OCI-M2 (cell line): ENCODE results near the gene GNAI2.

Experiments
- DNase-seq: peaks from one replicate; lab custom pipeline; 2025; ENCODE audit not compliant: unreplicated experiment; lab: John Stamatoyannopoulos, UW

GNAI2 gene

DNA sequence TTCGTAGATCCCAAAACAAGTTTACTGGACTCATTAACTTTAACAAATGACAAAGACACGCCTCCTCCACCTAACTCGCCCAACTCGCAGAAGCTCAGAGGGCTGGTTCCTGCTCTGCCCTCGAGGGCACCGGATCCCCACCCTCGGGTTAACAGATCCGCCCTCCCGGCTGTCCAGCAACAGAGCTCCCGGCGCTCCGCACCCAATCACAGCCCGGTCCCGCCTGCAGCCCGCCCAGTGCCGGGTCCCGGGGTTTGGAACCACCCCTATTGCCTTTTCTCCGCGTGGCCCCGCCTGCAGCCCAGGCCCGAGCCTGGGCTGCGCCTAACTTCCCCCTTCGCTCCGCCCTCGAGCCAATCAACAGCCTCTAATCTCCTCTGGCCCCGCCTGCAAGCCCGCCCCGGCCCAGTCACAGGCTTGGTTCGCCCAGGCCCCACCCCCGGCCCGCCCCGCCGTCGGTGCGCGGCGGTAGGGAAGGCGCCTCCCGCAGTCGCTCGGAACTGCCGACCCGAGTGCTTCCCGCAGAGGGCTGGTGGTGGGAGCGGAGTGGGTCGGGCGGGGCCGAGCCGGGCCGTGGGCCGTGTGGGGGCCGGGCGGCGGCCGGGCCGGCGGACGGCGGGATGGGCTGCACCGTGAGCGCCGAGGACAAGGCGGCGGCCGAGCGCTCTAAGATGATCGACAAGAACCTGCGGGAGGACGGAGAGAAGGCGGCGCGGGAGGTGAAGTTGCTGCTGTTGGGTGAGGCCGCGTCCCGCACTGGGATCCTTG is at the start of gene GNAI2:
TSS of gene GNAI2 (plus strand) at position 489 of the 768 bp plus-strand sequence. CDS start at position 621, 132 bp downstream.
- peak; percentile 80 for DNase-seq

DNA sequence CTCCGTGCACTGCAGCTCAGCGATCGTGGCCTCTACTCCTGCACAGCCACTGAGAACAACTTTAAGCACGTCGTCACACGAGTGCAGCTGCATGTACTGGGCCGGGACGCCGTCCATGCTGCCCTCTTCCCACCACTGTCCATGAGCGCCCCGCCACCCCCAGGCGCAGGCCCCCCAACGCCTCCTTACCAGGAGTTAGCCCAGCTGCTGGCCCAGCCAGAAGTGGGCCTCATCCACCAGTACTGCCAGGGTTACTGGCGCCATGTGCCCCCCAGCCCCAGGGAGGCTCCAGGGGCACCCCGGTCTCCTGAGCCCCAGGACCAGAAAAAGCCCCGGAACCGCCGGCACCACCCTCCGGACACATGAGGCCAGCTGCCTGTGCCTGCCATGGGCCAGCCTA is 48.3 kb upstream of the GNAI2 start:
- no peak for DNase-seq

DNA sequence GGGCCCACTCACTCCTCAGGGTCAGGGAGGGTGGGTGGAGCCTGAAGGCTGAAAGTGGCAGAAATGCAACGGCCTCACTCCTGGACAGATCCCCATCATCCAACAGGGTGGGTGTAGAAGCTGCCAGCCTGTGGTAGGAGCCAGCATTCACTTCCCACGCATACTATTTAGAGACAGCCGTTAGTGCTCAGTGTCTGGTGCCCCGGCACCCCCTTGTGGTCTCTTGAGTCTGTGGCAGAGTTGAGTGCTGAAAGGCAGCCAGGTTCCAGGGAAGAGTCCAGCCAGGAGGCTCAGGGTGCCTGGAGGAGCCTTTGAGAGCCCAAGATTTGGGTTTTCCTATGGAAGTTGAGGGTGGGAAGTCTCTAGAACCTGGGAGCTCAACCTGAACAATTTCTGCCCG is 46.7 kb upstream of the GNAI2 start:
- DNase-seq = no peak

DNA sequence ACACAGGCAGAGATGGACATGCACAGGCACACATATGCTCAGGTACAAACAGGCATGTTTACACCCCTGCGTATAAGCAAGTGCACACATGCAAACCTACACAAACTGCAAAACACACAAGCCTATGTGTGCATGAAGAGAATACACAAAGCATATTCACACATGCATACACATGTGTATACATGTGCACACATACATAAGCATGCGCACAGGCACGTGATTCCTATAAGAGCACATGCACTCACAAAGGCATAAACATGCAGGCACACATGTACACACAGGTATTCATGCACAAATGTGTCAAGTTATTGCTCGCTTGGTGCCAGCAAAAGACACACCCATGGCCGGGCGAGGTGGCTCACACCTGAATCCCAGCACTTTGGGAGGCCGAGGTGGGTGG is 46.0 kb upstream of the GNAI2 start:
- no peak for DNase-seq

DNA sequence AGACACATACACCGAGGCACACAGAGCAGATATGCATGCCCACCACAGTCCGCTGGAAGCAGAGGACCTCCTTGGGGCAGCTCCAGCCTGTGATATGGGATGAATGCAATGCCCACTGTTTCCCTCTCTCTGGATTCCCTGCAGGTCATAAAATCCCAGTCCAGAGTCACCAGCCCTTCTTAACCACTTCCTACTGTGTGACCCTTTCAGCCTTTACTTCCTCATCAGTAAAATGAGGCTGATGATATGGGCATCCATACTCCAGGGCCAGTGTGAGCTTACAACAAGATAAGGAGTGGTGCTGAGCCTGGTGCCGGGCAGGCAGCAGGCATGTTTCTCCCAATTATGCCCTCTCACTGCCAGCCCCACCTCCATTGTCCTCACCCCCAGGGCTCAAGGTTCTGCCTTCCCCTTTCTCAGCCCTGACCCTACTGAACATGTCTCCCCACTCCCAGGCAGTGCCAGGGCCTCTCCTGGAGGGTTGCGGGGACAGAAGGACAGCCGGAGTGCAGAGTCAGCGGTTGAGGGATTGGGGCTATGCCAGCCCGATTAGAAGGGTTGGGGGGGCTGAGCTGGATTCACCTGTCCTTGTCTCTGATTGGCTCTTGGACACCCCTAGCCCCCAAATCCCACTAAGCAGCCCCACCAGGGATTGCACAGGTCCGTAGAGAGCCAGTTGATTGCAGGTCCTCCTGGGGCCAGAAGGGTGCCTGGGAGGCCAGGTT is 44.9 kb upstream of the GNAI2 start, which contains the start of gene GNAT1:
TSS of gene GNAT1 (plus strand) at position 675 of the 725 bp plus-strand sequence. CDS start 116 bp downstream, outside the sequence.
- DNase-seq = no peak

DNA sequence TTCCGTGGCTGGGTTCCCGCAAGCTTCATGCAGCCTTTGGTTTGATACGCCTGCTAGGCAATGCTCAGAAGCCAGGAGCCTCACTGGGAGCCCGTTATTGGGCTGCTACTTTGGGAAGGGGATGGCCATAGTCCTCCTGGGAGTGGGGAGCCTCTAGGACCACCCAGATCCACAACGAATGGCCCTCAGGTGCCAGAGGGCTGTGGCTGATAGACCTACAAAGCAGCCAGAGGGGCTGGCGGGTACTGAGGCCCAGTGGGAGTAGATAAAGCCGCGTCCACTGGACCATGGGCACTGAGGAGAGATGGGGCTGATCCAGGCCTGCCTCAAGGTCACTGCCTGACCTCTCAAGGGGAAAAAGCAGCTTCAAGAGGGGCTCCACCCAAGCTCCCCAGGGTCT is 43.9 kb upstream of the GNAI2 start:
- DNase-seq = no peak

DNA sequence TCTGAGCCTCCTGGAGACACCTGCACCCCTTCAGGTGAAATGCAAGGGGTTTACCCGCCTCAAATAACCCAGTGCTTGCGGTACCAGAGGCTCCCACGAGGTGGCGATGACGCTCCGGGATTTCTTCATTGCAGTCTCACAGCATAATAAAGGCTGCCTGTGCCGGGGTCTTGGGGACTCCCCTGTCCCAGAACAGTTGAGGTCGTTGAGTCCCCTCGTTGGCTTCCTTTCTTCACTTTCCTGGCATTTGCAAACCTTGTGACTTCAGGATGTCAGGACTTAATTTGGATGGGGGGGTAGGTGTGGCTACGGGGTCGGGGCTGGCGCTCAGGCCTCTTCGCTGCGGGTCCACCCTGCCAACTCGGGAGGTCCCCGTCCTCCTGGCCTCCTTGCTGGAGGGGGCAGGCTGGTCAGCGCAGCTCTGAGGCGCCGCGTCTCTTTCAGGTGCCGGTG is 43.3 kb upstream of the GNAI2 start:
- DNase-seq = peak; percentile 39

DNA sequence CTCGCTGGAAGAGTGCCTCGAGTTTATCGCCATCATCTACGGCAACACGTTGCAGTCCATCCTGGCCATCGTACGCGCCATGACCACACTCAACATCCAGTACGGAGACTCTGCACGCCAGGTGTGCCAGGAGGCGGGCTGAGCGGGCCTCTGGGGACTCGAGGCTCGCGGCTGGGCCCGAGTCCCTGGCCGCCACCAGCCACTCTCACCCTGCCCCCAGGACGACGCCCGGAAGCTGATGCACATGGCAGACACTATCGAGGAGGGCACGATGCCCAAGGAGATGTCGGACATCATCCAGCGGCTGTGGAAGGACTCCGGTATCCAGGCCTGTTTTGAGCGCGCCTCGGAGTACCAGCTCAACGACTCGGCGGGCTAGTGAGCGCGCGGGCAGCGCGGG is 42.7 kb upstream of the GNAI2 start:
- no peak for DNase-seq

DNA sequence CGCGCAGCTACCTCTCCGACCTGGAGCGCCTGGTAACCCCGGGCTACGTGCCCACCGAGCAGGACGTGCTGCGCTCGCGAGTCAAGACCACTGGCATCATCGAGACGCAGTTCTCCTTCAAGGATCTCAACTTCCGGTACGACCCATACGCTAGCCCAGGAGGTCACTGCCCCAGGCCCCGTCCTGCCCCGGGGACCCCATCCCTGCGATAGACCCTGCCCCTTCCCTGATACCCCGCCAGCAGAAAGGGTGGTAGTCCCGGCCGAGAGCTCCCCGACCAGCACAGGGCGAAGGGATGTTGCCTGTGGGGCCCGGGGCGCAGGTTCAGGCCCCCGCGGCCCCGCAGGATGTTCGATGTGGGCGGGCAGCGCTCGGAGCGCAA is 42.3 kb upstream of the GNAI2 start:
- no peak for DNase-seq

DNA sequence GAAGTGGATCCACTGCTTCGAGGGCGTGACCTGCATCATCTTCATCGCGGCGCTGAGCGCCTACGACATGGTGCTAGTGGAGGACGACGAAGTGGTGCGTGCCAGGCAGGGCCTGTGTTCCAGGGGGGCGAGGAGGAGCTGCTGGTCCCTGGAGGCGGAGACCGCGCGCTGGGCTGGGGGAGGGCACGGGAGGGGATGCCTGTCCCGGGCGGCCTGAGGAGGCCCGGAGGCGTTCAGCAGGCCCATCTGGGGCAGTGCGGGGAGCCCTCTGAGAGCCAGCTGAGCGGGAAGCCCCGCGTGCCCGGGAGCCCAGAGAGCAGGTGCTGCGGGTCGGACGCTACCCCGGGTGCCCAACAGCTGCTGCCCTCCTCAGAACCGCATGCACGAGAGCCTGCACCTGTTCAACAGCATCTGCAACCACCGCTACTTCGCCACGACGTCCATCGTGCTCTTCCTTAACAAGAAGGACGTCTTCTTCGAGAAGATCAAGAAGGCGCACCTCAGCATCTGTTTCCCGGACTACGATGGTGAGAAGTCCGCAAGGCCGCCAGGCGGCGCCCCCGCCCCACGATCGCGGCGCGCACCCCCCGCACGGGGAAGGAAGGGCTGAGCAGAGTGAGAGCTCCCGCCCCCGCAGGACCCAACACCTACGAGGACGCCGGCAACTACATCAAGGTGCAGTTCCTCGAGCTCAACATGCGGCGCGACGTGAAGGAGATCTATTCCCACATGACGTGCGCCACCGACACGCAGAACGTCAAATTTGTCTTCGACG is 41.7 kb upstream of the GNAI2 start:
- no peak for DNase-seq

DNA sequence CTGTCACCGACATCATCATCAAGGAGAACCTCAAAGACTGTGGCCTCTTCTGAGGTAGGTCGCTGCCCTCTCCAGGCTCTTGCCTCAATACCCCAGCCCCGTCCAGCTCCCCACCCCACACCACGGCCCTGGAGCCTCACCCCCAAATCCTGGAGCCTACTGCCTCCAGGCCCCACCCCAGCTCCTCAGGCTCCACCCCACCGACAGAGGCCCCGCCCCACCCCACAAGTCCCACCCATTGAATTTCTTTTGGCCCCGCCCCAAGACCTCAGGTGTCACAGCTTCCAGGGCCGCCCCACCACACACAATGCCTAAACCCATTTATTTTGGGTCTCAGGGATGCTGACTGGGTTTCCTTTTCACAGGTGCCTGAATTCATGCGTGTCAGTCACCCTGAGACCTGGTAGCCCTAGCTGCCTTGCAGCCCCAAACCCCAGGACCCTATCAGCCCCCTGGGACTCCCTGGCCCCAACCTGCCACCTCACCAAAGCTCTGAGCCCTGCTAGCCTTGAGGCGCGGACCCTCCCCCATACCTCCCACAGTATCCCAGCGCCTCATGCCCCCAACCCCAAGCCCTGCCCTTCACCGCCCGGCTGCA is 41.0 kb upstream of the GNAI2 start:
- no peak for DNase-seq

DNA sequence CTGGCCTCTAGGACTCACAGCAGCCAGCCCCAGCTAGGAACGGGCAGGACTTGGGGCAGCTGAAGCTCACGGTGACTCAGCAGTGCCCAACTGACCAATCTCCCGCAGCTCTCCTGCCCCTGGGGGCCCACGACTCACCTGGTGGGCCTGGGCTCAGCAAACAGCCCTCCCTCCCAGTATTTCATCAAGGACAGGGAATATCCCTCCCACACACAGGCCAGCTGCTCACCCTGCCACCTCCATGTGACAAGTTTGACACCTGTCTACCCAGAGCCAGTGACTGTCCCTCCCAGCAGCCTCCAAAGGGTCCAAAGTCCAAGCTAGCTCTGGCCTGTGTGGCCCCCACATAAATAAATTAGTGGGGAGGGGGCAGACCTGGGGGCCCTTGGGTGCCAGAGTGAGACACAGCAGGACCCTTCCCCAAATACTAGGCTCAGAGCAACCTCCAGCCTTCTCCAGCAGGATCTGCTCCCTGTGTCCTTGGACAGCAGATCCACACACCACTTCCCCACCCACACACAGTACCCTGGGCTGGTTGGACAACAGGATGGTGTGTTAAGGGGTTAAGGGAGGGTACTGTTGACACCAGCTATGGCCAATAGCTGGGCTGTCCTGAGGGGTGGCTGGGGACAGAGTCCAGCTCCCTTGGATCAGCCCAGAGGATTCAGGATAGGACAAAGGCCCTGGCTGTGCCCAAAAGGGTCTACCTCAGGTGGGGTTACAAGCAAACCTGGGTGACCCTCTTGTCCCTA is 40.3 kb upstream of the GNAI2 start:
- DNase-seq = no peak

DNA sequence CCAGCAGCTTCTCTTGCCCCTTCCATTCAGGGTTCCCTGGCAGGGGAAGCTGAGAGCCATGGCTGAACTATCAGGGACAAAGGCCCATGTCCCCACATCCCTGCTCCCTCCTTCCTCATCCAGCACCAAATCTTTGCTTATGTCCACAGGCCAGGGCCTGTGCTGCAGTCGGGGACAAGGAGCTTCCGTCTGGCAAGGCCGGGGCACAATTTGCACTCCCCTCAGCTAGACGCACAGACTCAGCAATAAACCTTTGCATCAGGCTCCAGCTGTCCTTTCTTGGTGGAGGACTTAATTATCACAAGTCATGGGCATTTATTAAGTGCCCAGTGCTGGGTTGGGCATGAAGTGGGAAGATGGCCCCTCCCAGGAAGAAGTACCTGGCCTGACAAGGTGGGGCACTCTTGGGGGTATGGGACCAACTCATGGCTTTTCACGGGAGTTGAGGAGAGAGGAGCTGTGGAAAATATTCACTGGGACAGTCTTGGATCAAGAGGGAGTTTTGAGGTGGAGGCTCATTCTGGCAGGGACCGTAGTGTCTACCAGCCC is 39.7 kb upstream of the GNAI2 start:
- DNase-seq = no peak

DNA sequence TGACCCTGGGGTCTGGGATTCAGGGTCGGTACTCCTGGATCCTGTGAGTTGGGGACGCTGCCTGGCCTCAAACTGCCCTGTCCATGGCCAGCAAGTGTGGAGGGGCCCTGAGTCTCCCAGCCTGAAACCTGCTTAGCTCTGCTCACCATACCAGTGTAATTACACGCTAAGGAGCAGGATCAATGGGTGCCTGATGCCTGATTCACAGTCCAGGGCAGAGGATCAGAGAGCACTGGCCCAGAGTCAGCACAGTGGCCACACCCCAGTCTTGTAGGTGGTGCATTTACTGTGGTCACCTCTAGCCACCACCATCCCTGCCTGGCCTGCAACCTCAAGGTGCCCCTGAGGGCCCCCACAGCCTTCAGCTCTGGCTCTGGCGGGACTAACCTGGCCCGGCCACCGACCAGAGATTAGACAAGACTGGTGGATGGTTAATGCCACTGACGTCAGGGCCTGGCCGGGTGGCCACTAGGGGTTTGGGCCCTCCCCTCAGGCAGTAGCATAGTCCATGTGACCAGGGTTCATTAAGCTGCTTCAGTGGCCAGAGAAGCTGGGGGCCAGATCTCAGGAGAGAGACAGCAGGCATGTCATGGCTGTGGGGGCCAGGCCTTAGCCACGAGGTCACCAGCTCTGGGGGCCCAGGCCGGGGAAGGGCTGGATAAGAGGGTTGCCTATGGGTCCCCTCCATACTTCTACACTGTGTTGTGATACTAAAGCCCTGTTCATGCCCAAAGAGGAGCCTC is 34.3 kb upstream of the GNAI2 start:
- DNase-seq = no peak

DNA sequence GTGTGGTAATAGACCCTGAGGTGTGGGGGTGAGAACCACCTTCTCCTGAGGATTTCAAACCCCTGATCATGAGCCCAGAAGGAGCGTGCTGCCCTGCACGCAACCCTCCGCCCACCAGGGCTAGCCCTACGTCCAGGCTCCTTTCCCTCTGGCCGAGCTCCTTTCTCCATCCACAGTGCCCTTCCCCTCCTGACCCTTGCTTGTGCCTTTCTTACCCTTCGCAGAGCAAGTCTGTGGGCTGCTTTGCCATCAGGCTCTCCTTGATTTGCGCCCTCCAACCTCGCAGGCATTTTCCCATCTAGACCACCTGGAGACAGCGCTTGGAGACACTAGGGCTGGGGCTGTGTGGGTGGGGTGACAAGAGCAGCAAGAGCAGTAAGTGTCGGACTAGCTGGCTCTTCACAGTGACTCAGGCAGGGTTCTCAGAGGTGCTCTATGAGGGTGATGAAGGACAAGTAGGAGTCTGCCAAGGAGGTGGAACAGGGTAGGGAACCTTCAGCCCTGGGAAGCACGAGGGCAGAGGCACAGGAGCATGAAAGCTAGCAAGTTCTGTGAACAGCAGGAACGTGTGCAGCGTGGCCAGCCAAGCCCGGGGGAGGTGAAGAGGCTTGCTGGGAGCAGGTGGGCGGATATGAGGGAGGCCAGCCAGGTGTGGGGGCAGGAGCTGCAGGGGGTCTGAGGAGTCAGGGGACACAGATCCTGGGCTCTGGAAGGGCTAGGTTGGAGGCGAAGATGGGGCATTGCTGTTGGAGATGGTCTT is 33.5 kb upstream of the GNAI2 start:
- no peak for DNase-seq

DNA sequence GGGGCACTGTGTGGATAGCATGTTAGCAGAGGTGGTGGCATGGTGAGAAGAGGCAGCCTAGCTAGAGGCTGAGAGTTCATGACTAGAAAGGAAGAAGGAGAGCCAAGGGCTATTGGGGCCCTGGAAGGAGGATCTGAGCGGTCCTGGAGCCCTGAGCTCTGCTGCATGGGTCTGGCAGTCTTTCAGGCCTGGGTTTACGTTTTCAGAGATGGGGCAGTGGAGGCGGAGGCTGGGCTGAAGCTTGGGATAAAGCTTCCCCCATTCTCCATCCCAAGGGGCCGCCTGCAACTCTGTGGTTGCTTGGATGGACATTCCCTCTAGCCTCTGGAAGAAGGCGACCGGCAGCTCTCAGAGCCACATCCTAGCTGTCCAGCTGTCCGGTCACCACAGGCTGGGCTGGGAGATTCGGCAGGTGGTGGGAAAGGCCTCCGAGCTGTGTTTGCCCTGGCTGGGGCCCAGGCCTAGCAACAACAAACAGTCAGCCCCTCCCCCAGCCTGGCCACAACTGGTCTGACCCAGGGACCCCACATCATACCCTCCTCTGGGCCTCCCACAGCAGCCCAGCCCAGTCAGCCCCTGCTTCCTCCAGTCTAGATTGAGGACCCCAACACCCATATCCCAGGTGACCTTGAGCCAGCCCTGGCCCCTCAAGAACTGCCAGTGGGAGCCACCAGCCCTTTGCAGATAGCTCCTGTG is 32.7 kb upstream of the GNAI2 start:
- no peak for DNase-seq

DNA sequence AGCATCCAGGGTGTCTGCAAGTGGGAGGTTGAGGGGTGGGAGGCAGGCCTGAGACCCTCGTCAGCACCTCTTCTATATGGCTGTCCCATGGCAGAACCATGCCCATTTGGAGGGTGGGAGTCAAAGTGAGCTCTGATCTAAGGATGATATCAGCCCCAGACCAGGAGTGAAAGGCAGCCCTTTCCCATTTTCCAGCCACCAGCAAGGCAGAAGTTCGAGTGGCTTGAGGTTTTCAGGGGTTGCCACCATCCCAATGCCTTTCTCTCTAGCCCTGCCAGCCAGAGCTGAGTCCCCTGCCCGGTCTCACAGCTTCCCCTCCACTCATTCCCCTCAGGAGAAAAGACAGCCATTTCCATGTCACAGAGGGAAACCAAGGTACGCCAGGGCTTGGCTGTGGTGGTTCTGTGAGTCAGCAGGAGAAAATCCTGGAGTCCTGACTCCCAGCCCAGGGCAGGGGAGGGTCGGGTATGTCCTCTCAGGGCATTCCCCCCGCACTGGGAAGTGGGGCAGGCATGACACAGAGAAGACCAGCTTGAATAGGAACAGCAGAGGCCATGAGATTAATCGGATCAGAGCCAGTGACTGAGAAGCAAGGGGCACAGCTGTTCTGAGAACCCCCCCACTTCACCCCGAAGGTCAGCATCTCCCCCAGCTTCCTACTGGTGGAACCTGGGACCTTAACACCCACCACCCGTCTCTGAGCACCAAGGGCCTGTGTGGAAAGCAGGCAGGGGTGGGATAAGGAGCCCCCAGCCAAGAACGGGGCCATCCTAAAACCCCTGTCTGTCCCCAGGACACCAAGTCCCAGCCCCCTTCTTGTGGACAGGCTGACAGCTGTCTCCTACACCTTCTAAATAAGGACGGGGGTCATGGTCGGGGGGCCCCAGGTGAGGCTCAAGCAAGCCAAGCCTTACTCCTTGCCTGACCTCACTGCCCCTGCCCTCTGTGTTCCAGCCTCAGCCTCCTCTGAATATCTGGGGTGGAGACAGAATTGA is 31.9 kb upstream of the GNAI2 start:
- no peak for DNase-seq
